Fibroblast of upper back skin (primary cell): ENCODE results near the gene SPTLC2.
"Not testable (repeated sequence)": the region's sequence is repeated elsewhere in the genome, so short reads cannot be mapped to it uniquely, and the experiment has no call there.

ENCODE experiments used
- DNase-seq: peaks from one replicate; pipeline ENCODE4 v3.0.0-alpha.2; 2013

SPTLC2 gene

GRCh38 chr14:77585385-77585784, 31.1 kb downstream of the SPTLC2 start:
- DNase-seq, result no peak

GRCh38 chr14:77584809-77585208, 31.6 kb downstream of the SPTLC2 start:
- no peak for DNase-seq

GRCh38 chr14:77583657-77584056, 32.8 kb downstream of the SPTLC2 start:
- no peak for DNase-seq

- DNase-seq, result peak; percentile 17
Observed at GRCh38 chr14:77582511-77582910, 33.9 kb downstream of the SPTLC2 start.

GRCh38 chr14:77580964-77581505, 35.4 kb downstream of the SPTLC2 start:
- peak; percentile 77 for DNase-seq

GRCh38 chr14:77580477-77580876, 36.0 kb downstream of the SPTLC2 start:
- DNase-seq, result no peak

GRCh38 chr14:77579780-77580179, 36.7 kb downstream of the SPTLC2 start:
- DNase-seq, result no peak

- DNase-seq, result peak; percentile 61
Observed at GRCh38 chr14:77579065-77579464, 37.4 kb downstream of the SPTLC2 start.

- peak; percentile 54 for DNase-seq
Observed at GRCh38 chr14:77574446-77575115, 41.9 kb downstream of the SPTLC2 start.

GRCh38 chr14:77573964-77574363, 42.5 kb downstream of the SPTLC2 start:
- DNase-seq, result no peak

GRCh38 chr14:77570706-77571268, 45.6 kb downstream of the SPTLC2 start:
- no peak for DNase-seq

GRCh38 chr14:77565994-77566305, 50.5 kb downstream of the SPTLC2 start:
- DNase-seq, result no peak

GRCh38 chr14:77565289-77565993, 51.0 kb downstream of the SPTLC2 start:
- DNase-seq, result peak; percentile 36

GRCh38 chr14:77562681-77563080, 53.8 kb downstream of the SPTLC2 start:
- peak; percentile 67 for DNase-seq

- no peak for DNase-seq
Observed at GRCh38 chr14:77561881-77562280, 54.6 kb downstream of the SPTLC2 start.

GRCh38 chr14:77559381-77559780, 57.1 kb downstream of the SPTLC2 start:
- DNase-seq, result no peak

- DNase-seq, result no peak
Observed at GRCh38 chr14:77557391-77557790, 59.0 kb downstream of the SPTLC2 start.

- DNase-seq, result no peak
Observed at GRCh38 chr14:77556946-77557345, 59.5 kb downstream of the SPTLC2 start.

GRCh38 chr14:77554816-77555599, 61.4 kb downstream of the SPTLC2 start:
- DNase-seq, result no peak

GRCh38 chr14:77554207-77554606, 62.2 kb downstream of the SPTLC2 start:
- no peak for DNase-seq

- no peak for DNase-seq
Observed at GRCh38 chr14:77549451-77549850, 67.0 kb downstream of the SPTLC2 start.

- no peak for DNase-seq
Observed at GRCh38 chr14:77547512-77548180, 68.8 kb downstream of the SPTLC2 start.

- DNase-seq, result not testable (repeated sequence)
Observed at GRCh38 chr14:77545171-77545570, 71.3 kb downstream of the SPTLC2 start.
